Mammary epithelial cell (primary cell): ENCODE measurements around the gene PRKCZ.

Experiments used
- CTCF ChIP-seq, 2 donors: IDR thresholded peaks in 1 of 2; conservative IDR thresholded peaks in 1 of 2; 2 replicates each; pipeline ENCODE4 v1.5.1; 2011 to 2012; ENCODE audit warnings: inconsistent platforms in 2 of 2, low read length in 2 of 2, mild to moderate bottlenecking in 2 of 2, control low read depth in 1 of 2, low read depth in 1 of 2; ENCODE audit not compliant: insufficient read depth in 1 of 2; ENCODE audit errors: extremely low read depth in 1 of 2
- EZH2 ChIP-seq: IDR thresholded peaks from 2 replicates; pipeline ENCODE4 v1.6.1; 2012; ENCODE audit warnings: low read length, inconsistent platforms, borderline replicate concordance

- TF ChIP-seq CTCF (conservative IDR thresholded peaks at IDR 0.05 in 1 of 2, IDR thresholded peaks at IDR 0.05 in 1 of 2; ENCODE audit: extremely low read depth in 1 of 2, insufficient read depth in 1 of 2, low read depth in 1 of 2, low read length in 2 of 2) (no peak), EZH2 (no peak)
Measured at GRCh38 chr1:2194319-2194897, 144.2 kb downstream of the PRKCZ start, which contains the start of gene FAAP20.
